Dermis blood vessel endothelial cell (primary cell): ENCODE measurements around the gene ARHGAP44. TPM values are rescaled to one million over a fixed set of nuclear protein-coding genes. Genes with fewer than 3 reads are reported as not detected.
"Not testable (repeated sequence)": the region's sequence is repeated elsewhere in the genome, so short reads cannot be mapped to it uniquely, and the experiment has no call there.

ENCODE experiments used
- DNase-seq: peaks from one replicate; pipeline ENCODE4 v3.0.0; 2010
- total RNA-seq: library from RNA; depleted of rRNA; stranded (reverse); fragments of >200 nt; gene quantifications from 2 replicates; pipeline ENCODE4 v1.2.3, GENCODE V29; 2014

Gene ARHGAP44
- total RNA-seq, 1 donor from 2014 or later = 0.68 TPM

- DNase-seq = no peak
These were observed 175.5 kb downstream of the ARHGAP44 start for GRCh38 chr17:12964840-12965239.

GRCh38 chr17:12965988-12966387 is 176.7 kb downstream of the ARHGAP44 start:
- DNase-seq = no peak

- DNase-seq = no peak
These were observed 177.1 kb downstream of the ARHGAP44 start for GRCh38 chr17:12966413-12966812.

GRCh38 chr17:12967962-12968361 is 178.7 kb downstream of the ARHGAP44 start:
- DNase-seq = no peak

GRCh38 chr17:12973496-12974004 is 184.3 kb downstream of the ARHGAP44 start:
- no peak for DNase-seq

GRCh38 chr17:12974005-12974531 is 184.8 kb downstream of the ARHGAP44 start:
- DNase-seq = no peak

GRCh38 chr17:12977008-12977751 is 187.9 kb downstream of the ARHGAP44 start:
- no peak for DNase-seq

GRCh38 chr17:12978787-12979186 is 189.5 kb downstream of the ARHGAP44 start:
- not testable (repeated sequence) for DNase-seq

GRCh38 chr17:12979246-12979645 is 189.9 kb downstream of the ARHGAP44 start:
- no peak for DNase-seq

GRCh38 chr17:12979826-12980500 is 190.7 kb downstream of the ARHGAP44 start:
- no peak for DNase-seq

- no peak for DNase-seq
These were observed 192.9 kb downstream of the ARHGAP44 start for GRCh38 chr17:12982224-12982623.

- no peak for DNase-seq
These were observed 194.9 kb downstream of the ARHGAP44 start for GRCh38 chr17:12983991-12984884.

- no peak for DNase-seq
These were observed 196.4 kb downstream of the ARHGAP44 start for GRCh38 chr17:12985431-12986293.

GRCh38 chr17:12987120-12987519 is 197.8 kb downstream of the ARHGAP44 start:
- DNase-seq = no peak

GRCh38 chr17:12990041-12990808 is 200.9 kb downstream of the ARHGAP44 start:
- no peak for DNase-seq

- no peak for DNase-seq
These were observed 201.6 kb downstream of the ARHGAP44 start for GRCh38 chr17:12990926-12991325.

GRCh38 chr17:12992676-12993075 is 203.4 kb downstream of the ARHGAP44 start:
- DNase-seq = no peak

GRCh38 chr17:12993631-12994030 is 204.3 kb downstream of the ARHGAP44 start:
- no peak for DNase-seq

- DNase-seq = no peak
These were observed 205.2 kb downstream of the ARHGAP44 start for GRCh38 chr17:12994341-12995074.
